Colonic mucosa (tissue), 4 donors: Measurements from ENCODE around the gene ZNF888. TPM values are rescaled to one million over a fixed set of nuclear protein-coding genes. Genes with fewer than 3 reads are reported as not detected.

Experiments
- DNase-seq: peaks from one replicate; pipeline ENCODE4 v3.0.0-alpha.2; 2020
- H3K27ac ChIP-seq: fragments of 200-600 bp; one replicate; pipeline ENCODE4 v1.8.0; 2021
- H3K27me3 ChIP-seq: fragments of 200-600 bp; one replicate; pipeline ENCODE4 v1.8.0; 2021
- H3K36me3 ChIP-seq: fragments of 200-600 bp; one replicate; pipeline ENCODE4 v1.8.0; 2021
- H3K4me1 ChIP-seq: fragments of 200-600 bp; one replicate; pipeline ENCODE4 v1.8.0; 2021; ENCODE audit warnings: mild to moderate bottlenecking
- H3K4me3 ChIP-seq: fragments of 200-600 bp; one replicate; pipeline ENCODE4 v1.8.0; 2021
- H3K9ac ChIP-seq, 2 donors: one replicate each; pipeline ENCODE4 v1.7.0; 2013; ENCODE audit warnings: control low read depth in 2 of 2, low read depth in 2 of 2, low read length in 2 of 2
- H3K9me3 ChIP-seq: fragments of 200-600 bp; one replicate; pipeline ENCODE4 v1.8.0; 2021
- CTCF ChIP-seq: fragments of 200-600 bp; IDR thresholded peaks from one replicate; pipeline ENCODE4 v1.8.0; 2022; ENCODE audit warnings: antibody characterized with exemption, mild to moderate bottlenecking
- intact Hi-C: fragments of 100-400 bp; cut with DNase I; formaldehyde crosslinking; loops from one replicate; pipeline ENCODE4 v1.14.1; 2022
- total RNA-seq, 2 donors: library from RNA; stranded (reverse); fragmentation: NEBNext Ultra II Directional in 1 of 2; extraction: Animal tissue kit (Norgen Biotek cat#: 25700) in 1 of 2; gene quantifications; one replicate each; pipeline ENCODE4 v1.2.1, GENCODE V29; 2021
- donor health status: healthy.
- donor health status: DM: no; HTN: no; CAD: no.
- donor health status: DM: no; HTN: no; CAD: no.

The ZNF888 gene
- 10 to 100 TPM in 1 of 2 donors, 1 to 10 TPM in 1; 9.5 to 17.0 TPM for total RNA-seq

GRCh38 chr19:52922841-52923777, at the start of gene ZNF888:
ZNF888 (minus strand) TSS chr19:52923428; CDS start chr19:52917873, 5,555 bp downstream.
- no peak for TF ChIP-seq CTCF
- Histone ChIP-seq H3K27me3 (no peaks in the 10 kb centered on the region), H3K36me3 (no peaks in the 10 kb centered on the region), H3K9ac (peak within 1 kb of the TSS; percentile 76 to 90), H3K27ac (peak within 1 kb of the TSS; percentile 96), H3K4me1 (no peaks in the 10 kb centered on the region), H3K4me3 (peak within 1 kb of the TSS; percentile 63), H3K9me3 (no peaks in the 10 kb centered on the region)
- DNase-seq: peak; percentile 96
- intact Hi-C loops: no loop called here

- intact Hi-C loops: no loop called here
- Histone ChIP-seq H3K9ac (no peak overlapping the region), H3K27me3 (no peaks in the 10 kb centered on the region), H3K9me3 (no peaks in the 10 kb centered on the region), H3K4me1 (no peaks in the 10 kb centered on the region), H3K27ac (no peak overlapping the region), H3K36me3 (no peaks in the 10 kb centered on the region), H3K4me3 (no peak overlapping the region)
- DNase-seq: no peak
- no peak for TF ChIP-seq CTCF
These were observed 44.5 kb upstream of the ZNF888 start for GRCh38 chr19:52967772-52968171.

- peak; percentile 33 for DNase-seq
- intact Hi-C loops: no loop called here
- Histone ChIP-seq H3K9ac (peak overlapping the region; percentile 82 to 95), H3K27me3 (no peaks in the 10 kb centered on the region), H3K9me3 (no peaks in the 10 kb centered on the region), H3K27ac (peak overlapping the region; percentile 54), H3K4me3 (peak overlapping the region; percentile 59), H3K36me3 (no peaks in the 10 kb centered on the region), H3K4me1 (no peaks in the 10 kb centered on the region)
- no peak for TF ChIP-seq CTCF
These were observed 40.0 kb upstream of the ZNF888 start for GRCh38 chr19:52963247-52963618.

- H3K27ac ChIP-seq: peak within 1 kb of the TSS; percentile 54
- intact Hi-C loops: no loop called here
- no peak for TF ChIP-seq CTCF
- peak within 1 kb of the TSS; percentile 59 for H3K4me3 ChIP-seq
- H3K4me1 ChIP-seq: no peaks in the 10 kb centered on the region
- H3K9ac ChIP-seq: peak within 1 kb of the TSS; percentile 82 to 96
- peaks cover 6% of the 10 kb centered on the region for H3K9me3 ChIP-seq
- H3K27me3 ChIP-seq: no peaks in the 10 kb centered on the region
- DNase-seq: peak; percentile 100
- no peaks in the 10 kb centered on the region for H3K36me3 ChIP-seq
These were observed 39.4 kb upstream of the ZNF888 start, which contains the start of gene ZNF816 for GRCh38 chr19:52962394-52963246. ZNF816 (minus strand) TSS chr19:52962881; CDS start chr19:52956089, 6,792 bp downstream.

- DNase-seq: no peak
- no peaks in the 10 kb centered on the region for H3K4me1 ChIP-seq
- TF ChIP-seq CTCF: no peak
- H3K4me3 ChIP-seq: peak overlapping the region; percentile 59
- peak overlapping the region; percentile 54 for H3K27ac ChIP-seq
- H3K36me3 ChIP-seq: peaks cover 5% of the 10 kb centered on the region
- peak overlapping the region; percentile 81 to 96 for H3K9ac ChIP-seq
- no peaks in the 10 kb centered on the region for H3K27me3 ChIP-seq
- intact Hi-C loops: loop anchor here (2.0 kb wide), 1 partner anchor 19 kb away; no protein-coding TSS in a partner anchor
- H3K9me3 ChIP-seq: peaks cover 7% of the 10 kb centered on the region
These were observed 38.8 kb upstream of the ZNF888 start for GRCh38 chr19:52961981-52962380.
